Measurements from ENCODE around the gene PEF1.

PEF1 gene, protein sequence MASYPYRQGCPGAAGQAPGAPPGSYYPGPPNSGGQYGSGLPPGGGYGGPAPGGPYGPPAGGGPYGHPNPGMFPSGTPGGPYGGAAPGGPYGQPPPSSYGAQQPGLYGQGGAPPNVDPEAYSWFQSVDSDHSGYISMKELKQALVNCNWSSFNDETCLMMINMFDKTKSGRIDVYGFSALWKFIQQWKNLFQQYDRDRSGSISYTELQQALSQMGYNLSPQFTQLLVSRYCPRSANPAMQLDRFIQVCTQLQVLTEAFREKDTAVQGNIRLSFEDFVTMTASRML

DNA sequence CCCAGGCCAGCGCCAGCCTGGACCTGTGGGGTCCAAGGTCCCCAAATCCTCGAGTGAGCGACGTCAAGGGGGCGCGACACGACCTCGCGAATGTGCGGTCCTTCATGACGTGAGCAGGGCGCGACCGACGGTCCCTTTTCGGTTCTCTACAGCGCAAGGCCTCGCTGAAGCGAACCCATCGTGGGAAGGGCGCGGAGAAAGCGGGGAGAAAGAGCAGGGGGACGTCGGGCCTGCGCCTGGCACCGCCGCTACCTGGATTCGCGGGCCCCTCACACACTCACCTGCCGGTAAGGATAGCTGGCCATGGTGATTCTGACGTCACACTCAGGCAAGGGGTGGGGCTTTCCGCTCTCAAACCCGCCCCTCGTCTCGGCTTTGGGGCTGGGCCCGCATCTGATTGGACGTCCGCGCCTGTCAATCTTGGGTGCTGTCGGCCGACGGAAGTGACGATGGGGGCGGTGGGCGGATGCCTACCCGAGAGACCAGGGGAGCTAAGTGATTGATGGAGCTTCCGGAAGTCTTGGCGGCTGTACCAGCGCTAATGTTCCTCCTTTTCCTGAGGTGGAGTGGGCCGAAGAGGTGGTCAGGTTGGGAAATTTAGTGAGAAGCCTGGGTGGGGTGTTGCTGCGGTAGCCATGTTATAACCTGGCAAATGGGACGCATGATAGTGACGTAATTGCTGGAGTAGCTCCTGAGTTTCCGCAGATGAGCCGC is at the start of gene PEF1:
Gene PEF1 (minus strand): TSS at position 317 of the 714 bp plus-strand sequence. CDS start 12 bp downstream, at position 305.
- peak; percentile 98 for DNase-seq

DNA sequence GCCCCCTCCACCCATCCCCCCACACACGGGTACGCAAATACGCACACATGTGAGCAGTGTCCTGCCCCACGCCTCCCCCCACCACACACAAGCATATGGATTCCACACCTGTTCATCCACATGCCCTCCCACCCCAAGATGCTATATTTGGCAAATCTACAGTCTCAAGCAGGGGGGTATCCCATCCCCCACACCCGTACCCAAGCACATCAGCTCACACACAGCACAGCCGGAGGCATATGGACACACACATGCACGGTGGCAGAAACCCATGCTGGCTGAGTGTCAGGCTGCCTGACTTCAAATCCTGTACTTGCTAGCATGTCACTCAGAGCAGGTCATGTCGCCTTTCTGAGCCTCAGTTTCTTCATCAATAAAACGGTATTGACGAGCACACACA is 48.6 kb upstream of the PEF1 start:
- no peak for DNase-seq

DNA sequence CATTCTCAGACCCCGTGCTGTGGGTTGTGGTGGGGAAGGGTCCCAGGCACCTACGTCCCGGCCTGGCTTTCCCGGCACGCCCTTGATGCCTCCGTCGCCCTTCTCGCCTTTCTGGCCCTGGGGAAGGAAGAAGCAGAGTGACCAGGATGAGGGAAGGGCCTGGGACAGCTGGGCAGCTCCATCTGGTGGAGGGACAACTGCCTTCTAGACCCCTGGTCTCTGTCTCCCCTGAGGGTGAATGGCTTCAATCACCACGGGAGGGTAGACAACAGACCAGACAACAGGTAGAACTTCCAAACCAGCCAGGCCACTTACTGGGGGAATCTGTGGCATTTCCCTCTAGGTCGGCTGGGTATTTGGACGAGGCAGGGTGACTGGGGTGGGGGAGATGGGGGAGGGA is 47.3 kb upstream of the PEF1 start:
- DNase-seq: no peak

DNA sequence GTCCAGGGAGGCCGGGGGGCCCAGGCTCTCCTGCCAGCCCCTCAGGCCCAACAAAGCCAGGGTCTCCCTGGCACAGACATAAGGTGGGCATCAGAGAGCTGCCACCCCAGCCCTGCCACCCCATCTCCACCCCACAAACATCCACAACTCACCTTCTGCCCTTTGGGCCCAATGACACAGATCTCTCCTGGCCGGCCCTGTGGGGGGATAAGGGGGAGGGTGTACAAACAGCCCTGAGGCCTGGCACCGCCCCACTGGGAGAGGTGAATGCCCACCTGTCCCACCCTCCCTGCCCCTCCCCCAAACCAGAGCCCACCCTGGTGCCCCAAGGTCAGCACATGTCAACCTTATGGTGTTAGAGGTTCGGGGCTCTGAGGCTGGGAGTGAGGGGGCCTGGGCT is 46.8 kb upstream of the PEF1 start:
- no peak for DNase-seq

DNA sequence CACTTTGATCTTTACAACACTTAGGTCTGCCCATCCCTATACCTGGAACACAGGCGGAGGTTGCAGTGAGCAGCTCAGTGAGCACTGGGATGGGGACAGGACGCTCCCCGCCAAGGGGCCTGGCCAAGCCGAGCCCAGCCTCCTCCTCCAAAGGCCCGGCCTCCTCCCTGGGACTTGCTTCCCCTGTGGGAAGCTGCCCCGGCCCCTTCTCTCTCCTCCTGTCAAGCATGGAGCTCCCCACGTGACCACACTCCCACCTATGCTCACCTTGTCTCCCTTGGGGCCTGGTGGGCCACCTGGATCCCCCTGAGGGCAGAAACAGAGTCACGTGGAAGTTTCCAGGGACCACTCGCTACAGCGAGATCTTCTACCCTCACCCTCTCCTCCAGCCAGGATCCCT is 46.2 kb upstream of the PEF1 start:
- DNase-seq: no peak

DNA sequence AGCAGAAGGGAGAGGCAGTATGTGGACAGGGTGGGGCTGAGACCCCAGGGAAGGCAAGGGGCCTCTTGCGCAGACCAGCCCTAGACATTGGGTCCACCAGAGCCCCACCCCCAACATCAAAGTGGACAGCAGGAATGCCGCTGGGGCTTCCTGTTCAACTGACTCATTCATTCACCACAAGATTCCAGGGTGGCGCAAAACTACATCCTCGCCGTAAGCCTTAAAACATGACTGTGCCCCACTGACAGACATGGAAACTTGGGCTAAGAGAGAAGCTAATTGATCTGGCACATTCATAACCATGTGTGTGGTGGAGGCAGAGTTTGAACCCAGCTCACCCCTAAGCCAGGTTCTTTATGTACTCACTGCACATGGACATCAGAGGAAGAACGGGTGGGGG is 45.2 kb upstream of the PEF1 start:
- DNase-seq: peak; percentile 98

DNA sequence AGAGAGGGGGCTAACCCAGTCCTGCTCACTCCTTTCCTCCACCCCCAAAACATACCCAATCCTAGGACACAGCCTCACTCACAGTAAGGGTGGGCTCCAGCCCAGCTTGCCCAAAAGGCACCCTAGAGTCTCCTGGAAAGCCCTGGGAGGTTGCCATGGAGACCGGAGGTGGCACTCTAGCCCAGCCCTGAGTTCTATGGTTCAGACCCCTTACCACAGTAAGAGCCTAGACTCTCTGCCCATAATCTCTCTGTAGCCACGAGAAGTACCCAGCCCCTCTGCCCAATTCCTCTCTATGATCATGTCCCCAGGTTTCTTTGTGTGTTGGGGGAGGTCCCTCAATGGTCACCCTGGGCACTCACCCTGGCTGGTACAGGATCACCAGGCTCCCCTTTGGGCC is 44.7 kb upstream of the PEF1 start:
- DNase-seq: no peak

DNA sequence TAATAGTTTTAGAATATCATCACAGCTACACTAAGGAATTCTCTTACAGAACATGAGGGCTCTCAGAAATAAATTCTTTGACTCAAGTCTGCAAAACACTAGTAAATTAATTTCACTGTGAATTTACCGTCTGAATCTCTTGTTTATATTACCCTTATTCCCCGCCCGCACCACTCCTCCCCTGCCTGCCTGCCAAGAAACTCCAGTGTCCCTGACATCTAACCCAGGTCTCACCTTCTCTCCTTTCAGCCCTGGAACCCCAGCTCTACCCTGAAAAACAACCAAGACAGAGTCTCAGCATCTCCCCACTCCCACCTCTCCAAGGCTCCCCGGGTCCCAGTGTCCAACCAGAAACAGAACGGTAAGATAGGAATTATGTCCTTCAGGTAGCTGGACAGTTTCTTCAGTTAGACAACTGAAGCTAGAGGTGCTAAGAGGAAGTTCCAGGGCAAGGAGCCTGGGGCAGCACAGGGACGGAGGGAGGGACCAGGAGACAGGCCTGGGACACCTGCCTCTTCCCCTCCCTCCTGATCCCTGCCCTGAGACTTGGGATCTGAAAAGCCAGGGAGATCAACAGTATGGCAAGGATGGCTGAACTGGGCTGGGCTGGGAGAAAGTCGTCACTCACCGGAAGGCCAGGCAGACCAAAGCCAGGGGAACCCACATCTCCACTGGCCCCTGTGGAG is 43.7 kb upstream of the PEF1 start:
- DNase-seq: no peak

DNA sequence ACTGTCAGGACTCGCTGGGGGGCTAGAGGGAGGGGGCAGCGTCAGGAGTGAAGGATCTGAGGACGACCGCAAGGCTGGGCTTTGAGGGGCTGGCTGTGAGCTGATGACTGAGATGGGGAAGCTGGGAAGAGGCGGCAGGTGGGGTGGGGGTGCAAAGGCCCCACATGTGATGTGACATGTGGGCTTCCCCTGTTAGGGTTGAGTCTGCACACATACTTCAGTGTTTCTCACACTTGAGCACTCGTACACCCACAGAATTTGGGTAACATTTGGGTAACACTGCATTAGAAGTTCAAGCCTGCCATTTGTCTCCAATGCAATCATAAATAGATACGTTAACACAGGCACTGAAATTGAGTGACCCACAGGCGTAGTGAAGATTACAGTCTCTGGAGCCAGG is 42.9 kb upstream of the PEF1 start:
- DNase-seq: no peak

DNA sequence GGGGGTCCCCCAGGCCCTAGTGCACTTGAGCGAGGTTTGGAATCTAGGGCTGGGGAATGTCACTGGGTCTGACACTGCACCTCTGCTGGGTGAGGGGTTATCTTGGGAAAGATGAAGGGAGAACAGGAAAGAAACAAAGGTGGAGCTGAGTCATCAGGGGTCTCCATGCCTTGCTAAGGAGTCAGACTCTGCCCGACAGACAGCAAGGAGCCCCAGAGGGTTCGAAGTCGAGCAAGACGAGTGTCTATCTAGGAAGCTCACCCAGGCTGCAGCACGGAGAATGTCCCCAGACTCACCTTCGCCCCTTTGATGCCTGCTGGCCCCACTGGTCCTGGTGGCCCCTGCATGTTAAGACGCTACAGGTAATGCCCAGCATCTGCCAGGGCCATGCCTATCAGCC is 41.1 kb upstream of the PEF1 start:
- DNase-seq: no peak

DNA sequence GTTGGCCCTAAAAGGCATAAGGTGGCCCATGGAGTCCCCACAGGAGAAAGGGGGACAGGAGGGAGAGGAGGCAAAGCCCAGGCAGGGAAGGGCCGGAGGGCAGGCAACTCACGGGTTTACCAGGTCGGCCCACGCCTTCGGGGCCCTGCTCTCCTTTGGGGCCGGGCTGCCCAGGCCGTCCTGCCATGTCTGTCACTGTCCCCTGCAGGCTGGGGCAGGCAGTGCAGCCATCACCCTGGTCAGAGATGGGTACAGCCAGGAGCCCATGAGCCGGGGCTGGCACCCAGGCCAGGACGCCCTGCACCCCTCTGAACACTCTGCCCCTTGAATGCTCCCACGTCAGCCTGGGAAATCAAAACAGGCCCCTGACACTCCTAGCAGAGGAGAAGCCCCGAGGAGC is 39.3 kb upstream of the PEF1 start:
- DNase-seq: no peak

DNA sequence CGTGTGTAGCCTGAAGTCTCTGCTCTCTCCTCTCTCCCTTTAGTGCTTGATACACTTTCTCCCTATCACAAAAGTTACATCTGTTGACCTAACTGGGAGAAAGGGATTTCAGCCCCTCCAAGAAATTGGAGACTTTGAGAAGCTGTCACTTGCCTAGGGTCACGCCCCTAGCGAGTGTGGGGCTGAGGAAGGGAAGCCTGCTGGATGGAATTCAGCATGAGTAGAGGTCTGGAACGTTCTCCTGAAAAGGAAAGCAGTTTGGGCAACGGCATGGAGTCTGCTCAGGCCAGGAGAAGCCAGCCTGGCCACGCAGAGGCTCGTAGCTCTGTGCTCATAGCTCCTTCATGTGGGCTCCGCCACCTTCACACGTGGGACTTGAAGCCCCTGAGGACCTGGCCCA is 36.7 kb upstream of the PEF1 start:
- DNase-seq: no peak

DNA sequence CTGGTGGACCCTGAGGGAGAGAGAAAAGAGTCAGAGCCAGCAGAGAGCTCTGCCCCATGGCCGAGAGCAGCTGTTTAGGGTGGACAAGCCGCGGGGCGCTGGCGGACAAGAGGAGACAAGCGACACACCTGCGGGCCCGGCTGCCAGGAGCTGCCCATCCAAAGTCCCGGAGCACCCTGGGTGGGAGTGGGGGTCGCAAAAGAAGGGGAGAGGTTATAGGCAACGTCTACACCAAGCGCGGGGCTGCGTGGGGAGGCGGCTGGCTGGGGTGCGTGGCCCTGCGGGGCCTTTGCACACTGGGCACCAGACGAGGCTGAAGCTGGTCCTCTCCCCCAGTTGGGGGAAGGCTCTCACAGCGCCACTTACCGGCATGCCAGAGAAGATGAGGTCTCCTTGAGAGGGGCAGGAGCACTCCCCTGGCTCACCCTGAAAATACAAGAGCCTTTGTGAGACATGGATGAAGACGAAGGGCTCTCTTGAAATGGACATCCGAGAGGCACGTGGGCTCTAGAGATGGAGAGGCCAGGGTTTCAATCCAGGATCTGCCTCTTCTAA is 35.1 kb upstream of the PEF1 start:
- DNase-seq: no peak

DNA sequence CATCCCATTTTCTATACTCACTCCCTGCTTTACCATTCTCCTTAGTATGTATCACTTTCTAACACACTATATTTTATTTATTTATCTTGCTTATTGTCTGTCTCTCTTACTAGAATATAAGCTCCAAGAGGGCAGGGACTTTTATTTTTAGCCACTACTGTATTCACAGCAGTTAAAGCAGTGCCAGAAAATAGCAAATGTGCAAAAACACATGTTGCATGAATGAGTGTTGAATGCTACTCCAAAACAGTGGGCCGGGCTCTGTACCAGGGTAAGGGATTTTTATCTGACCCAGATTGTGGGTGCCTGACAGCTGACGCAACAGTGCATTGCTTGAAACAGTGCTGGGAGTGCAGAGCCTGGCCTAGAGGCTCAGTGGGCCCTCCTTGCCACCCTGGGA is 34.4 kb upstream of the PEF1 start:
- no peak for DNase-seq

DNA sequence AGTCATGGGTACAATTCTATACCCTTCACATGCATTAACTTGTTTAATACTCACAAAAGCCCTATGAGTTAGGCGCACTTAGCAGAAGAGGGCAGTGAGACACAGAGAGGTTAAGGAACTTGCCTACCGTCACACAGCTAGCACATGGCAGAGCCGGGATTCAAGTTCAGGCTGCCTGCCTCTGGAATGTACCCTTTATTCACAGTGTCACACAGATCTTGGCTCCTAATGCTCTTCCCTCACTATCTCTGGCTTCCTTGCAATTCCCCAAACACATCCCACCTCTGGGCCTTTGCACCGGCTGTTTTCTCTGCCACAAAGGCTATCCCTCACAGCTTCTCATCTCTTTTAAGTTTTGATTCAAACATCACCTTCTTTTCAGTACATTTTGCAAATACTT is 34.0 kb upstream of the PEF1 start:
- DNase-seq: no peak

DNA sequence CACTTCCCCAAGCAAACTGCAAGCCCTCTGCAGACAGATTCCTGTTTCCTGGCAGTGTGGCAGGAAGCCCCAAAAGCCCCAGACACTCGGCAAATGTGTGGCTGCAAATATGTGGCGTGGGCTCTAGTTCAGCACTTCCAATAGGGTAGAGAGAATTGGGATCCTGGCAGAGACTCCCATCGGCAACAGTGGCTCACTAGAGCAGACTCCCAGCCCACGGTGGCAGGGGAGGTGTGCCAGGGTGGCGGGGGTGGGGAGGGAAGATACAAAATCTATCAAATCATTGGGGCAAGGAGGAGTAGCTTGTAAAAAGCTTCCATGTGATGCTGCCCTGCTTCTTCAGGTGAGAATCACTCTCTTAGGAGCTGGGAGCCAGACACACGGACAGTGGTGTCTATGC is 33.3 kb upstream of the PEF1 start:
- DNase-seq: no peak

DNA sequence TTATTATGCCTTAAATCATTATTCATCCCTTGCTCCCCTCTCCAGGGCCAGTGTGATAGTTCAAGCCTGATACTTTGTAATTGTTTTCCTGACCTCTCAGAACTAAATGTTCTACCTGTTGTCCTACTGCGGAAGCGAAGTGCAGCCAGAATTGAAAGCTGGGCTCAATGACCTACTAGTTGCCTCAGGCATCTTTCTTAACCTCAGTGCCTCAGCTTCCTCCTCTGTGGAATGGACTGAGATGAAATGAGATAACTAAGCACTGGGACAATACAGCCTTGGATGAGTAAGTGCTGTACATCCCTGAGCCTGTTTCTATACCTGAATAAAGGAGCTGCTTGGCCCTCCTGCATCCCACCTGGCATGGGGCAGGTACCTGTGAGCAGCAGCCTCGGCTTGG is 32.7 kb upstream of the PEF1 start:
- DNase-seq: no peak

DNA sequence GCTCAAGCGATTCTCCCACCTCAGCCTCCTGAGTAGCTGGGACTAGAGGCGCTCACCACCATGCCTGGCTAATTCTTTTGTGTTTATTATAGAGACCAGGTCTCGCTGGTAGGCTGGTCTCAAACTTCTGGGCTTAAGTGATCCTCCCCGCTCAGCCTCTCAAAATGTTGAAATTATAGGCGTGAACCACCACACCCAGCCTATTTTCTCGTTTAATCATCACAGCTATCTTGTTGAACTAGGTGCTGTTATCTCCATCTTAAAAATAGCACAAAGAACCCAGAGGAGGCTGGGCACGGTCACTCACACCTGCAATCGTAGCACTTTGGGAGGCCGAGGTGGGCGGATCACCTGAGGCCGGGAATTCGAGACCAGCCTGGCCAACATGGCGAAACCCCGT is 31.1 kb upstream of the PEF1 start:
- DNase-seq: no peak

DNA sequence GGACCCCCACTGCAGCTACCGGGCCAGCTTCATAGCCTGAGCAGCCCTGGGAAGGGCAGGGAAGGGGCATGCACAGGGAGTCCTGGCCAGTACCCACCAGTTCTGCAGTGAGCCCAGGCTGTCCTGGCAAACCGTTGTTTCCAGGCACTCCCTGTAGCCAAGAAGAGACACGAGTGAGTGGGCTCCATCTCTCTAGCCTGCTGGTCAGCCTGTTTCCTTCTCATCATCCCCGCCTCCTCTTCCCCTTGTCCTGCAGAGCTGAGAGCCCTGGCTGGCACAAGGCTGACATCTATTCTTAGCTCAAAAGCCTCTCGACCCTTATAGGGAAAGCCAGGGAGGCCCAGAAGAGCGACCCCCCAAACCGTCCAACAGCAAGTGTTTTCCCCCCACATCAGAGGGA is 30.5 kb upstream of the PEF1 start:
- no peak for DNase-seq

DNA sequence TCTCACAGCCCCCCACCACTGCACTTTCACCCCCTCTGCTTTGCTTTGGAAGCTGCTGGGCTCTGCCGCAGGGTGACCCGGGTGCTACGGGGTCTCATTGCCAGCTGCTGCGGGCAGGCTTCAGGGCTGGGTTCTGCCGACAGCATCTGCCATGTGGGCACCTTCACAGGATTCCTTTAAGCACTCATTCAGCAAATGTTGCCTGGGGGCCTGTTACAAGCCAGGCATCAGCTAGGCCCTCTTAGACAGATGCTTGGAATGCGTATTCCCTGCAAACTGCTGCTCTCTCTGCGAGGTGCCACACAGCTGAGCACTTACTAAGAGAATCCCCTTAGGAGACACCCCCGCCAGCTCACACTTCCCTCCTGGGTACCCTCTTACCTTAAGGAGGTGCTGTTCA is 29.9 kb upstream of the PEF1 start:
- DNase-seq: no peak

DNA sequence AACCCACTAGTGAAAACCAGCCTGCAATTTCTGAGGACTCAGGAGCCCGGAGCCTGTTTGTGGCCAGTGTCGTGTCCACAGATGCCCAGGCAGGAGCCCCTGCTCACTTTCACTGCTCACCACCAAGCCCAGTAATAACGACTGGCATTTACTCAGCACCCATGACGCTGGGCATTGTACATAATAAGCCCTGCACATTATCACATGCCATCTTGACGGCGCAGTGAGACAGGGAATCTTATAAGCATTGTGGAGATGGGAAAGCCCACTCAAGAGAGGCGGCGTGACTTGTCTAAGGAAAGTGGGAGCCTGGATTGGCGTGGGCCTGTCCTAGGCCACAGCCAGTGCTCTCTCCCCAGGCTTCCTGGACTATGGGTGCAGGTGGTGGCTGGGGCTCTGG is 28.8 kb upstream of the PEF1 start:
- DNase-seq: no peak

DNA sequence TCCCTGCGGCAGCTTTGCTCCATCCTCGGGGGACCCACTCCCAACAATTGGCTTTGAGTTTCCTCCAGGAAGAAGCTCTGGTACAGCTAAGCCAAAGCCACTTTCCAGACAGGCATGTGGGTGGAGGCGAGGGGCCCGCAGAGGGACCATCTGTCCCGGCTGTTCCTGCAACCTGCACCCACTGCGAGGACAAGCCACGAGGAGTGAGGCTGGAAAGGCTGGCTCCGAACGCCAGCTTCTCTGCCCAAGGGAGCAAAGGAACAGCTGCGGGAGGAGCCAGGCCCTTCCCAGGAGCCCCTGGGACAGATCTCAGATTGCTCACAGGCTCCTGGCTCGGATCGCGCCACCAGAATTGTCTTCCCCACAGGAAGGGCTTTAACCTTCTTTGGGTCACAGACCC is 28.3 kb upstream of the PEF1 start:
- no peak for DNase-seq

DNA sequence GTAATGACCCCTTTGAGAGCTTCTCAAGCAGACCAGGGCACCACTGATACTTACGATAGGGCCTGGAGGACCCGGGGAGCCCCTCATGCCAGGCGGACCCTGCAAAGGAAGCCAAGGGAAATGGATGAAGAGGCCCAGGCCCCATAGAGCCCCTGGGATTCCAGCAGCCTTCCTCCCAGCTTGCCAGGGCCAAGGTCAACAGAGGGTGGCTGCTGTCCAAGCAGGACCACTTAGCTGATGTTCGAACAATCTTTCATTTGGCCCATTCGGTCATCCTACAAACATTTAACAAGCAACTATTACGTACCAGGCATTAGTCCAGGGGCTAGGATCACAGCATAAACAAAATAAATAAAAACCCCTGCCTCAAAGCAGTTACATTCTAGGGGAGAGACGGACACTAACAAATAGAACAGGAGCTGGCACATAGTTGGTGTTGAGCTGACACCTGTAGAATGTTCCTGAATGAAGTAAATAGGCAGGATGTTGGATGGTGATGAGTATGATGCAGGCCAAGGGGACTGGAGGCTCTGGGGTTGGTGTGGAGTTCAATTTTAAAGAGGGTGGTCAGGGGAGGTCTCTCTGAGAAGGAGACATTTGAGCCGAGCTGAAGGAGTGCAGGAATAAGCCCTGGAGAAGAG is 27.0 kb upstream of the PEF1 start:
- DNase-seq: no peak

DNA sequence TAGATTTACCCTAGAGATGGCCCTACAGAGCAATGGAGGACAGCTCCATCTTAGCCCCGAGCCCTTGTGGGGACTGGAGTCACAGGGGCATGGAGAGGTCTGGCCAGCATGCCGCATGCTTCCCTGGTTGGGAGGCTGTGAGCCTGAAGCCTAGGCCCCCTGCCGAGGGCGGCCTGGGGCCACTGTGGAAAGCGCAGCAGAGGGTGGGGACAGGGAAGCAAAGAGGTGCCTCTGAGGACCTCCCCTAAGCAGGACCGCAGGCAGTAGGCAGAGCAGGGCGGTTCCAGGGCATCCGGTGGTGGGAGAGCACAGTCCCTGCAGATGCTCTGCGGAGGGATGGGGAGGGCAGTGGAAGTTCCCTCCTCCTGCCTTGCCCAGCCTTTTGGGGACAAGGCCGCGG is 26.5 kb upstream of the PEF1 start:
- no peak for DNase-seq

Data from fibroblast of upper back skin (primary cell).